Measurements from ENCODE around the gene GMFB.

DNA sequence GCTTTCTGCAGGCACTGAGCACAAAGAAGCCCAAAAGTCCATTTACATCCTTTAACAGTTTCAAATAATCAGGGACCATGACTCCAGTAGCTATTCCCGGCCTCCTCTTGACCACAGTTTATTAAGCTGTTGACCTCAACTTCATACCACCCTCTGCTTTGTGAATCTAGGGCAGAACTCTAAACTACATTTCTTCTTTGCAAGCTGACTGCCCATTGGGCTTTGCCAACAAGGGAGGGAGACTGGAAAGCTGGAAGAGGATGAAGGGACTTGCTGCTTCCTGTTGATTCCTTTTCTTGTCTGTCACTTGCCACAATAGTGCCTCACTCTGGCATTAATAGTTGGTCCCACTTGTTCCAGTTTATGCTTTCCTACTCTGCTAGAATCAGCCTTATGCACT lies 23.6 kb upstream of the GMFB start:
- no peak for TF ChIP-seq EP300 (IDR thresholded peaks at IDR 0.05)
- TF ChIP-seq, protein P1, sequence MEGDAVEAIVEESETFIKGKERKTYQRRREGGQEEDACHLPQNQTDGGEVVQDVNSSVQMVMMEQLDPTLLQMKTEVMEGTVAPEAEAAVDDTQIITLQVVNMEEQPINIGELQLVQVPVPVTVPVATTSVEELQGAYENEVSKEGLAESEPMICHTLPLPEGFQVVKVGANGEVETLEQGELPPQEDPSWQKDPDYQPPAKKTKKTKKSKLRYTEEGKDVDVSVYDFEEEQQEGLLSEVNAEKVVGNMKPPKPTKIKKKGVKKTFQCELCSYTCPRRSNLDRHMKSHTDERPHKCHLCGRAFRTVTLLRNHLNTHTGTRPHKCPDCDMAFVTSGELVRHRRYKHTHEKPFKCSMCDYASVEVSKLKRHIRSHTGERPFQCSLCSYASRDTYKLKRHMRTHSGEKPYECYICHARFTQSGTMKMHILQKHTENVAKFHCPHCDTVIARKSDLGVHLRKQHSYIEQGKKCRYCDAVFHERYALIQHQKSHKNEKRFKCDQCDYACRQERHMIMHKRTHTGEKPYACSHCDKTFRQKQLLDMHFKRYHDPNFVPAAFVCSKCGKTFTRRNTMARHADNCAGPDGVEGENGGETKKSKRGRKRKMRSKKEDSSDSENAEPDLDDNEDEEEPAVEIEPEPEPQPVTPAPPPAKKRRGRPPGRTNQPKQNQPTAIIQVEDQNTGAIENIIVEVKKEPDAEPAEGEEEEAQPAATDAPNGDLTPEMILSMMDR (IDR thresholded peaks at IDR 0.05): no peak
- no peak for TF ChIP-seq POLR2A (IDR thresholded peaks at IDR 0.05)
